PC-3 (cell line): ENCODE results near the gene NUDT5.

Experiments
- CTCF ChIP-seq: fragments of 300-600 bp; sonication (generic); conservative IDR thresholded peaks from 2 replicates; pipeline ENCODE4 v1.5.1; 2017; ENCODE audit warnings: antibody characterized with exemption, low read depth, mild to moderate bottlenecking, low read length
- EZH2phosphoT487 ChIP-seq: fragments of 300-600 bp; sonication (generic); IDR thresholded peaks from 2 replicates; pipeline ENCODE4 v1.6.1; 2018; ENCODE audit warnings: mild to moderate bottlenecking, antibody characterized with exemption, low read length, borderline replicate concordance

DNA sequence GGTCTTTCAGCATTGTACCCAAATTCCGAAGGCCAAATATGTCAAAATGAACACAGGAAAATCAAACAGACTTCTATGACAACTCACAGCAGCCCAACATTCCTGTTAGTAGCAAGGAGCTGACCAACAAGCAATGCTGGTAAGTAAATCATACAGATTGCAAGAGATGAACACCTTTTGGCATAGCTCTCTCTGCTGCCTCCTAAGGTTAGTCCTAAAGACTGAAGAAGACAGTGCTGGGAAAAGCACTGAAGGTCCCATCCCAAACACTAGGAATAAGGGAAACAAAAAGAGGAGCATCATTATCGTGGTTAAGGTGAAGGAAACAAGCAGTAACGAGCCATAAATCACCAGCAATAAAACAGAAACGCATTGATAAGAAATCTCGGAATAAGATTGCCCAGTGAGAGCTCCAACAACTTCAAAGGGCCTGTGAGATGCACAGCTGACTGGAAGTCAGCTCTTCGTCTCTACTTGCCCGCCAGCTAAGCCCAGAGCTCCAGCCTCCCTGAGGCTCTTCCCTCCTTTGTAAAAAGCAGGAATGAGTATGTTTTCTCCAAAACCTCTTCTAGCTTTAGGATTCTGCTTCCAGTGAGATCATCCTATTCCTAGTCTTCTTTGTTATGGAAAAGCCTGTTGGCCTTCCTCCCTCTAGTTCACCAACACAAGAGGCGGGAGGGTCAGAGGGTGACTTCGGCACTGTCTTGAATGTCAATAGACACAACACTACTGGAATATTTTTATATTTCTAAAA lies 15.3 kb downstream of the NUDT5 start:
- TF ChIP-seq CTCF (no peak), EZH2phosphoT487 (no peak)
